GM23248 (cell line): Measurements from ENCODE around the gene GSTT2B. TPM values are rescaled to one million over a fixed set of nuclear protein-coding genes. Genes with fewer than 3 reads are reported as not detected.
"Not testable (repeated sequence)": the region's sequence is repeated elsewhere in the genome, so short reads cannot be mapped to it uniquely, and the experiment has no call there.

Experiments used
- DNase-seq: peaks from one replicate; pipeline ENCODE4 v3.0.0-alpha.2; 2015
- H2AFZ ChIP-seq: fragments of 200-600 bp; sonication (generic); 2 replicates; pipeline ENCODE4 v1.6.1; 2016; ENCODE audit warnings: antibody characterized with exemption
- H3F3A ChIP-seq: fragments of 200-600 bp; sonication (generic); 2 replicates; pipeline ENCODE4 v1.6.1; 2016; ENCODE audit warnings: mild to moderate bottlenecking, antibody characterized with exemption, mixed run types; ENCODE audit not compliant: insufficient read depth
- H3K27ac ChIP-seq: fragments of 200-600 bp; sonication (generic); 2 replicates; pipeline ENCODE4 v1.5.1; 2016; ENCODE audit warnings: mild to moderate bottlenecking
- H3K27me3 ChIP-seq: fragments of 200-600 bp; sonication (generic); replicated peaks from 2 replicates; pipeline ENCODE4 v1.6.1; 2016; ENCODE audit warnings: mild to moderate bottlenecking; ENCODE audit not compliant: insufficient read depth
- H3K36me3 ChIP-seq: fragments of 200-600 bp; sonication (generic); 2 replicates; pipeline ENCODE4 v1.6.1; 2016; ENCODE audit warnings: low read depth, mild to moderate bottlenecking
- H3K4me1 ChIP-seq: fragments of 200-600 bp; sonication (generic); 2 replicates; pipeline ENCODE4 v1.6.1; 2016; ENCODE audit warnings: mild to moderate bottlenecking; ENCODE audit not compliant: insufficient read depth
- H3K4me2 ChIP-seq: fragments of 200-600 bp; sonication (generic); one replicate; pipeline ENCODE4 v1.6.1; 2016; ENCODE audit warnings: mild to moderate bottlenecking; ENCODE audit not compliant: unreplicated experiment
- H3K4me3 ChIP-seq: fragments of 200-600 bp; sonication (generic); 2 replicates; pipeline ENCODE4 v1.5.1; 2016; ENCODE audit warnings: mild to moderate bottlenecking
- H3K79me2 ChIP-seq: fragments of 200-600 bp; sonication (generic); 2 replicates; pipeline ENCODE4 v1.6.1; 2016; ENCODE audit warnings: mild to moderate bottlenecking; ENCODE audit not compliant: insufficient read depth
- H3K9ac ChIP-seq: fragments of 200-600 bp; sonication (generic); 2 replicates; pipeline ENCODE4 v1.6.1; 2016; ENCODE audit warnings: mild to moderate bottlenecking
- H3K9me2 ChIP-seq: fragments of 200-600 bp; sonication (generic); 2 replicates; pipeline ENCODE4 v1.6.1; 2016; ENCODE audit warnings: mixed run types, mild to moderate bottlenecking, moderate library complexity; ENCODE audit not compliant: insufficient read depth
- H3K9me3 ChIP-seq: fragments of 200-600 bp; sonication (generic); one replicate; pipeline ENCODE4 v1.6.1; 2017; ENCODE audit warnings: low read depth
- H4K20me1 ChIP-seq: fragments of 200-600 bp; sonication (generic); 2 replicates; pipeline ENCODE4 v1.6.0; 2016; ENCODE audit not compliant: insufficient read depth
- EZH2 ChIP-seq: fragments of 200-600 bp; sonication (generic); IDR thresholded peaks from 2 replicates; pipeline ENCODE4 v1.6.1; 2018; ENCODE audit warnings: antibody characterized with exemption, mild to moderate bottlenecking; ENCODE audit not compliant: insufficient read depth, poor library complexity, severe bottlenecking
- EZH2phosphoT487 ChIP-seq: fragments of 200-600 bp; sonication (generic); IDR thresholded peaks from 2 replicates; pipeline ENCODE4 v1.6.1; 2018; ENCODE audit warnings: antibody characterized with exemption, moderate library complexity, mild to moderate bottlenecking, low read depth; ENCODE audit not compliant: insufficient read depth
- WGBS, 2 experiments: methylation state at CpG; one replicate each; pipeline ENCODE4 v1.1.6; 2015 to 2017; ENCODE audit warnings: low lambda C conversion rate in 2 of 2, low coverage in 1 of 2; ENCODE audit errors: missing lambda C conversion rate in 2 of 2; 5-methylcytosine and 5-hydroxymethylcytosine counted together
- in situ Hi-C: fragments of 300-500 bp; cut with MboI; formaldehyde crosslinking; loops from 2 replicates; pipeline ENCODE4 v1.15.0; 2020
- polyA plus RNA-seq: library from polyadenylated mRNA; unstranded; fragments of >200 nt; fragmentation: Nextera tagmentation; extraction: Ambion mirVana; gene quantifications from 2 replicates; pipeline ENCODE4 v1.2.1, GENCODE V29; 2016
- total RNA-seq: library from RNA; depleted of rRNA; stranded (reverse); fragments of >200 nt; shearing (Covaris generic); gene quantifications from 2 replicates; pipeline ENCODE4 v1.2.3, GENCODE V29; 2014

The GSTT2B gene
- total and polyA plus RNA-seq, 2 experiments from 2014 or later: 5.3 to 13.7 TPM

GRCh38 chr22:23984430-23984829 lies 23.4 kb upstream of the GSTT2B start:
- Histone ChIP-seq H2AFZ (no peak overlapping the region), H4K20me1 (no peaks in the 10 kb centered on the region), H3K36me3 (no peaks in the 10 kb centered on the region), H3K9me3 (no peaks in the 10 kb centered on the region), H3K9me2 (no peaks in the 10 kb centered on the region), H3K4me3 (no peak overlapping the region), H3K9ac (no peak overlapping the region), H3K27me3 (no peaks in the 10 kb centered on the region), H3K4me1 (no peaks in the 10 kb centered on the region), H3F3A (no peaks in the 10 kb centered on the region), H3K79me2 (no peaks in the 10 kb centered on the region), H3K4me2 (no peak overlapping the region), H3K27ac (no peak overlapping the region)
- 11 to 47% methylated on average over 4 to 6 of the region's 6 CpGs for WGBS, 2 experiments
- in situ Hi-C loops: no loop called here
- DNase-seq: peak; percentile 30
- TF ChIP-seq EZH2phosphoT487 (no peak), EZH2 (no peak)

GRCh38 chr22:23980567-23980966 lies 19.6 kb upstream of the GSTT2B start:
- H4K20me1 ChIP-seq, H3K27ac ChIP-seq, H3F3A ChIP-seq, H3K4me1 ChIP-seq, H3K9ac ChIP-seq, H3K27me3 ChIP-seq, H3K9me3 ChIP-seq, H3K36me3 ChIP-seq, H3K4me3 ChIP-seq, H3K4me2 ChIP-seq, H2AFZ ChIP-seq, H3K79me2 ChIP-seq, DNase-seq, H3K9me2 ChIP-seq, in situ Hi-C loops: not testable (repeated sequence)
- WGBS, 2 experiments: 20 to 60% methylated on average over 1 to 4 of the region's 7 CpGs

GRCh38 chr22:23979557-23980240 lies 18.7 kb upstream of the GSTT2B start, which contains the start of gene GSTT2:
TSS of gene GSTT2 (plus strand) at chr22:23980134.
- H3K9me2 ChIP-seq, H4K20me1 ChIP-seq, H3K9me3 ChIP-seq, H3K4me2 ChIP-seq, H2AFZ ChIP-seq, H3K9ac ChIP-seq, H3K4me3 ChIP-seq, H3K36me3 ChIP-seq, H3K27ac ChIP-seq, DNase-seq, H3K4me1 ChIP-seq, in situ Hi-C loops, H3K27me3 ChIP-seq, H3F3A ChIP-seq, H3K79me2 ChIP-seq: not testable (repeated sequence)
- no CpG with 5 or more reads among the region's 41 CpGs for WGBS, 2 experiments

GRCh38 chr22:23977304-23977703 lies 16.3 kb upstream of the GSTT2B start:
- H3K79me2 ChIP-seq, H3K27me3 ChIP-seq, in situ Hi-C loops, H3F3A ChIP-seq, H3K4me2 ChIP-seq, H3K36me3 ChIP-seq, H3K27ac ChIP-seq, H3K9ac ChIP-seq, H3K9me2 ChIP-seq, H3K4me1 ChIP-seq, DNase-seq, H3K9me3 ChIP-seq, H4K20me1 ChIP-seq, H3K4me3 ChIP-seq, H2AFZ ChIP-seq: not testable (repeated sequence)
- 75 to 80% methylated on average over 4 to 6 of the region's 12 CpGs for WGBS, 2 experiments

- H3K27ac ChIP-seq, H3K9me3 ChIP-seq, H3K36me3 ChIP-seq, DNase-seq, H3K4me1 ChIP-seq, H3K27me3 ChIP-seq, H3K4me2 ChIP-seq, H2AFZ ChIP-seq, H3K9ac ChIP-seq, H4K20me1 ChIP-seq, in situ Hi-C loops, H3K4me3 ChIP-seq, H3K9me2 ChIP-seq, H3F3A ChIP-seq: not testable (repeated sequence)
- WGBS, 2 experiments: 23 to 29% methylated on average over 7 to 11 of the region's 27 CpGs
- H3K79me2 ChIP-seq: peaks cover 21% of the 10 kb centered on the region
These were observed 13.9 kb upstream of the GSTT2B start for GRCh38 chr22:23974836-23975352.

- H3K27me3 ChIP-seq, H3K9me3 ChIP-seq, H3K4me1 ChIP-seq, H3K4me2 ChIP-seq, H4K20me1 ChIP-seq, H3K9ac ChIP-seq, DNase-seq, H3K4me3 ChIP-seq, H3F3A ChIP-seq, in situ Hi-C loops, H3K27ac ChIP-seq, H3K9me2 ChIP-seq, H2AFZ ChIP-seq, H3K36me3 ChIP-seq: not testable (repeated sequence)
- peaks cover 26% of the 10 kb centered on the region for H3K79me2 ChIP-seq
- WGBS, 2 experiments: no CpG with 5 or more reads among the region's 29 CpGs
These were observed 13.3 kb upstream of the GSTT2B start, which contains the start of gene DDT for GRCh38 chr22:23974345-23974744. TSS of gene DDT (minus strand) at chr22:23974441. CDS start at chr22:23974414, 27 bp downstream.

- in situ Hi-C loops, H4K20me1 ChIP-seq, H2AFZ ChIP-seq, H3K27me3 ChIP-seq, H3F3A ChIP-seq, H3K9ac ChIP-seq, H3K9me3 ChIP-seq, DNase-seq, H3K4me2 ChIP-seq, H3K4me1 ChIP-seq, H3K9me2 ChIP-seq, H3K36me3 ChIP-seq, H3K27ac ChIP-seq, H3K4me3 ChIP-seq: not testable (repeated sequence)
- WGBS, 2 experiments: 100% methylated on average over 3 of the region's 3 CpGs
- H3K79me2 ChIP-seq: peaks cover 31% of the 10 kb centered on the region
These were observed 10.9 kb upstream of the GSTT2B start for GRCh38 chr22:23971927-23972326.
